Activated B cell treated with CpG ODN at 0.5 μM for 24 hours (primary cell): Measurements from ENCODE around the gene SCRN2. TPM values are rescaled to one million over a fixed set of nuclear protein-coding genes. Genes with fewer than 3 reads are reported as not detected.

ENCODE experiments used
- ATAC-seq: fragments of 200-7000 bp; cut with Tn5 transposase; one replicate; pipeline ENCODE4 v1.10.0; 2021; ENCODE audit warnings: low read depth, mild to moderate bottlenecking, moderate library complexity
- CTCF ChIA-PET: fragments of 350-600 bp; sonication (Branson Sonifier 250); formaldehyde crosslinking; loops from one replicate; lab custom pipeline; 2021; ENCODE audit warnings: antibody characterized with exemption; lab: Charles Lee
- POLR2A ChIA-PET: fragments of 350-600 bp; sonication (Branson Sonifier 250); formaldehyde crosslinking; loops from one replicate; lab custom pipeline; 2021; ENCODE audit warnings: antibody characterized with exemption; lab: Charles Lee
- DNase-seq: peaks from one replicate; pipeline ENCODE4 v3.0.0; 2022
- H3K27ac Mint-ChIP-seq: one replicate; pipeline ENCODE4 v1.8.0; 2020; ENCODE audit warnings: mixed read lengths
- H3K27me3 Mint-ChIP-seq: one replicate; pipeline ENCODE4 v1.8.0; 2021; ENCODE audit warnings: mixed read lengths
- H3K36me3 Mint-ChIP-seq: one replicate; pipeline ENCODE4 v1.8.0; 2021; ENCODE audit warnings: low read depth, mixed read lengths
- H3K4me1 Mint-ChIP-seq: one replicate; pipeline ENCODE4 v1.8.0; 2021; ENCODE audit warnings: mixed read lengths
- H3K4me3 Mint-ChIP-seq: one replicate; pipeline ENCODE4 v1.8.0; 2020; ENCODE audit warnings: mild to moderate bottlenecking, mixed read lengths
- H3K9me3 Mint-ChIP-seq: one replicate; pipeline ENCODE4 v1.8.0; 2020; ENCODE audit warnings: mixed read lengths
- intact Hi-C: fragments of 100-400 bp; cut with micrococcal nuclease; formaldehyde crosslinking; loops from one replicate; pipeline ENCODE4 v1.15.1; 2024
- total RNA-seq: library from RNA; stranded (reverse); gene quantifications from 2 replicates; pipeline ENCODE4 v1.2.3, GENCODE V29; 2022
- TF ChIP-seq, protein P1 (sequence below): fragments of 200-600 bp; IDR thresholded peaks from one replicate; pipeline ENCODE4 v1.8.0; 2022; ENCODE audit warnings: antibody characterized with exemption, mild to moderate bottlenecking

SCRN2 gene
- total RNA-seq, 1 donor from 2014 or later: 36.3 TPM

DNA sequence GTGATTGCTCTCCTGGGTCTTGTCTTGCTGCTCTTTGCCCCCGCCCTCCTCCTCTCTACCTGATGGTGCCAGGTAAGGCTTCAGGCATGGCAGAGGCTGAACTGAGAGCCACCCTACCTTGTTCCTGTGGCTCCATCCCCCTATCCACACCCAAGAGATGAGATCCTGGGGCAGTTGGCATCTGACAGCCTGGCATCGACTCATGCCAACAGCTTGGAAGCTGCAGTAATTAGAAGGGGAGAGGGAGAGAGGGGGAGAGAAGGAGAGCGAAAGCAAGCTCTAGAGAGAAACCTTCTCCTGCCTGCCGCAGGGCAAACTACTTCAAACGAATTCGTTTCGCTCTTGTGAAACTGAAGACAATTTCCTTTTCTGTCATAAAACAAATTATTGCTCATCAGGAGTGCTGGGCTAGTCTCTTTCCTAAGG, 23.7 kb upstream of the SCRN2 start:
- Mint-ChIP-seq H3K27ac (no peak overlapping the region), H3K9me3 (no peaks in the 10 kb centered on the region), H3K36me3 (no peaks in the 10 kb centered on the region), H3K4me3 (no peak overlapping the region), H3K27me3 (peaks cover 35% of the 10 kb centered on the region), H3K4me1 (no peaks in the 10 kb centered on the region)
- ATAC-seq (no peak), DNase-seq (no peak)
- ChIA-PET POLR2A (no interaction called here), CTCF (no interaction called here)
- TF ChIP-seq, protein P1, sequence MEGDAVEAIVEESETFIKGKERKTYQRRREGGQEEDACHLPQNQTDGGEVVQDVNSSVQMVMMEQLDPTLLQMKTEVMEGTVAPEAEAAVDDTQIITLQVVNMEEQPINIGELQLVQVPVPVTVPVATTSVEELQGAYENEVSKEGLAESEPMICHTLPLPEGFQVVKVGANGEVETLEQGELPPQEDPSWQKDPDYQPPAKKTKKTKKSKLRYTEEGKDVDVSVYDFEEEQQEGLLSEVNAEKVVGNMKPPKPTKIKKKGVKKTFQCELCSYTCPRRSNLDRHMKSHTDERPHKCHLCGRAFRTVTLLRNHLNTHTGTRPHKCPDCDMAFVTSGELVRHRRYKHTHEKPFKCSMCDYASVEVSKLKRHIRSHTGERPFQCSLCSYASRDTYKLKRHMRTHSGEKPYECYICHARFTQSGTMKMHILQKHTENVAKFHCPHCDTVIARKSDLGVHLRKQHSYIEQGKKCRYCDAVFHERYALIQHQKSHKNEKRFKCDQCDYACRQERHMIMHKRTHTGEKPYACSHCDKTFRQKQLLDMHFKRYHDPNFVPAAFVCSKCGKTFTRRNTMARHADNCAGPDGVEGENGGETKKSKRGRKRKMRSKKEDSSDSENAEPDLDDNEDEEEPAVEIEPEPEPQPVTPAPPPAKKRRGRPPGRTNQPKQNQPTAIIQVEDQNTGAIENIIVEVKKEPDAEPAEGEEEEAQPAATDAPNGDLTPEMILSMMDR: no peak
- intact Hi-C loops: no loop called here

GRCh38 chr17:47862621-47863440, 21.8 kb upstream of the SCRN2 start:
- Mint-ChIP-seq H3K9me3 (no peaks in the 10 kb centered on the region), H3K4me1 (no peaks in the 10 kb centered on the region), H3K27ac (no peak overlapping the region), H3K27me3 (peaks cover 42% of the 10 kb centered on the region), H3K36me3 (no peaks in the 10 kb centered on the region), H3K4me3 (no peak overlapping the region)
- DNase-seq: no peak
- ChIA-PET POLR2A (interaction anchor here (0.6 to 0.8 kb wide), 2 partner anchors 16 to 106 kb away, joined by 7 to 8 read pairs; no protein-coding TSS in a partner anchor), CTCF (interaction anchor here (0.5 to 0.9 kb wide), 2 partner anchors 22 to 28 kb away, joined by 3 read pairs; partner anchors contain the start of gene SCRN2)
- intact Hi-C loops: no loop called here
- TF ChIP-seq, protein P1: no peak
- ATAC-seq: no peak

GRCh38 chr17:47860386-47860785, 19.3 kb upstream of the SCRN2 start:
- no peak overlapping the region for H3K4me3 Mint-ChIP-seq
- ATAC-seq (no peak), DNase-seq (no peak)
- ChIA-PET CTCF (interaction anchor here (1.3 kb wide), 1 partner anchor 19 kb away, joined by 3 read pairs; the partner anchor contains the start of gene SCRN2), POLR2A (no interaction called here)
- intact Hi-C loops: no loop called here
- no peaks in the 10 kb centered on the region for H3K4me1 Mint-ChIP-seq
- TF ChIP-seq, protein P1: no peak
- H3K27me3 Mint-ChIP-seq: peaks cover 47% of the 10 kb centered on the region
- no peak overlapping the region for H3K27ac Mint-ChIP-seq
- no peaks in the 10 kb centered on the region for H3K9me3 Mint-ChIP-seq
- no peaks in the 10 kb centered on the region for H3K36me3 Mint-ChIP-seq

GRCh38 chr17:47857551-47858455, 16.7 kb upstream of the SCRN2 start:
- ChIA-PET POLR2A (no interaction called here), CTCF (interaction anchor here (1.2 kb wide), 1 partner anchor 17 kb away, joined by 4 read pairs; the partner anchor contains the start of gene SCRN2)
- Mint-ChIP-seq H3K4me1 (no peaks in the 10 kb centered on the region), H3K36me3 (no peaks in the 10 kb centered on the region), H3K4me3 (no peak overlapping the region), H3K27me3 (peaks cover 66% of the 10 kb centered on the region), H3K9me3 (no peaks in the 10 kb centered on the region), H3K27ac (no peak overlapping the region)
- ATAC-seq (no peak), DNase-seq (no peak)
- TF ChIP-seq, protein P1: no peak
- intact Hi-C loops: no loop called here

DNA sequence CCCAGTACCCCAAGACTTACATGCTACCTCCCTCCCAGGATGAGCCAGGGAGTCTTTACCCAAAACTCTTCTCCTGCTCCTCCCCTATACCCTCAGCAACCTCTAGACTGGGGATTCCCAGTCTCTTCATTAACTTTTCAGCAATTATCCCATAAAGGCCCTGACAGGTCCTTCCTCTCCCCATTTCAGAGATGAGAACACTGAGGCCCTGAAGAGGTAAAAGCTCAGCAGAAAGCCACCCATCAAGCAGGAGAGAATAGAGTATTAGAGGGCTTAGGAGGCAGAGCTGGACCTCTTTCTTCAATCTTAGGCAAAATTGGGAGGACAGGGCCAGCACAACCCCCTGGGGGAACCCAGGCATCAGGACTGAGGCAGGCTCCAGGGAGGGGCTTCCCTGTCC, 15.8 kb upstream of the SCRN2 start:
- intact Hi-C loops: no loop called here
- Mint-ChIP-seq H3K4me3 (no peak overlapping the region), H3K36me3 (no peaks in the 10 kb centered on the region), H3K4me1 (peaks cover 9% of the 10 kb centered on the region), H3K27me3 (peaks cover 76% of the 10 kb centered on the region), H3K9me3 (no peaks in the 10 kb centered on the region), H3K27ac (no peak overlapping the region)
- ChIA-PET POLR2A (no interaction called here), CTCF (no interaction called here)
- DNase-seq: no peak
- TF ChIP-seq, protein P1: no peak
- no peak for ATAC-seq
